ENCODE measurements around the gene COMMD1. TPM values are rescaled to one million over a fixed set of nuclear protein-coding genes. Genes with fewer than 3 reads are reported as not detected.

COMMD1 gene
- total RNA-seq, 1 donor from 2014 or later: 26.6 TPM

DNA sequence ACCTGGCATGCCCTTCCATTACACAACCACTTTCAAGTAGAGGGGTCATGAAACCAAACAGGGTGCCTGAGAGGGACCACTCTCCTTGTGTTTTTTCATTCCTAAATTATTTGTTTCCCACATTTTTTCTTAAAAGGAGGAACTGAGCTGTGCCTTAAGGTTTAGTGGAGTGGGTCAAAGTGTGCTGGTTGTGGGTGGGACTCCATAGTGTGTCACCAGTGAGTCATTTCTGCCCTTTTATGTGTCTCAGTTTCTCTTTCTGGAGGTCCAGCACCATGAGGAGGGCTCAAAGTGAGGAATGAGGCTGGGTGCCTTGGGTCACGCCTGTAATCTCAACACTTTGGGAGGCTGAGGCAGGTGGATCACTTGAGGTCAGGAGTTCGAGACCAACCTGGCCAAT lies 37.8 kb downstream of the COMMD1 start:
- ATAC-seq: peak in 1 of 2 donors; percentile 38
- DNase-seq: no peak

DNA sequence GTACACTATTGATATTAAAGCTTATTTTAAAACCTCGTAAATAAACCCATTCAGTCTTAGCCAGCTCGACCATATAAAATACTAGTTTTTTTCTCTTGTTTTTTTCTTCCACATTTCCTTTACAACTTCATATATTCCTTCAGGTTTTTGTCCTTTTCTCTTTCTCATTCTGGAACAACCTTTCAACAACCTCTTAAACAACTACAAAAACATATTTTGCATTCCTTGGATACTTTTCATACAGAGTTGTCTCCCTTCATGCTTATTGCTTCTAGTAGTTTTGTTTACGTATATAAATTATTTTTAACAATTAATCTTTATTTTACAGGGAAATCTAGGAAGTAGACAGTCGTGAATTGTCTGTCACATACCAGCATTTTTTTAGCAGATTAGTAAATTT lies 41.2 kb downstream of the COMMD1 start:
- Histone ChIP-seq H3K27me3 (ENCODE audit: low read depth) (no peaks in the 10 kb centered on the region), H3K9me3 (no peaks in the 10 kb centered on the region), H3K4me3 (no peak overlapping the region), H3K36me3 (no peaks in the 10 kb centered on the region), H3K27ac (no peak overlapping the region), H3K4me1 (no peaks in the 10 kb centered on the region)
- TF ChIP-seq, protein P1, sequence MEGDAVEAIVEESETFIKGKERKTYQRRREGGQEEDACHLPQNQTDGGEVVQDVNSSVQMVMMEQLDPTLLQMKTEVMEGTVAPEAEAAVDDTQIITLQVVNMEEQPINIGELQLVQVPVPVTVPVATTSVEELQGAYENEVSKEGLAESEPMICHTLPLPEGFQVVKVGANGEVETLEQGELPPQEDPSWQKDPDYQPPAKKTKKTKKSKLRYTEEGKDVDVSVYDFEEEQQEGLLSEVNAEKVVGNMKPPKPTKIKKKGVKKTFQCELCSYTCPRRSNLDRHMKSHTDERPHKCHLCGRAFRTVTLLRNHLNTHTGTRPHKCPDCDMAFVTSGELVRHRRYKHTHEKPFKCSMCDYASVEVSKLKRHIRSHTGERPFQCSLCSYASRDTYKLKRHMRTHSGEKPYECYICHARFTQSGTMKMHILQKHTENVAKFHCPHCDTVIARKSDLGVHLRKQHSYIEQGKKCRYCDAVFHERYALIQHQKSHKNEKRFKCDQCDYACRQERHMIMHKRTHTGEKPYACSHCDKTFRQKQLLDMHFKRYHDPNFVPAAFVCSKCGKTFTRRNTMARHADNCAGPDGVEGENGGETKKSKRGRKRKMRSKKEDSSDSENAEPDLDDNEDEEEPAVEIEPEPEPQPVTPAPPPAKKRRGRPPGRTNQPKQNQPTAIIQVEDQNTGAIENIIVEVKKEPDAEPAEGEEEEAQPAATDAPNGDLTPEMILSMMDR (IDR thresholded peaks at IDR 0.05): no peak
- intact Hi-C loops (cut with DNase I): no loop called here
- DNase-seq (no peak), ATAC-seq (peak in 1 of 2 donors; percentile 47)

More for the DNA sequence above, 37.8 kb downstream of the COMMD1 start:
- H3K9me3 ChIP-seq: no peaks in the 10 kb centered on the region
- H3K27me3 ChIP-seq (ENCODE audit: low read depth): no peaks in the 10 kb centered on the region
- intact Hi-C loops (cut with DNase I): no loop called here
- TF ChIP-seq, protein P1 (IDR thresholded peaks at IDR 0.05): no peak
- H3K36me3 ChIP-seq: no peaks in the 10 kb centered on the region
- no peak overlapping the region for H3K27ac ChIP-seq
- no peaks in the 10 kb centered on the region for H3K4me1 ChIP-seq
- no peak overlapping the region for H3K4me3 ChIP-seq

DNA sequence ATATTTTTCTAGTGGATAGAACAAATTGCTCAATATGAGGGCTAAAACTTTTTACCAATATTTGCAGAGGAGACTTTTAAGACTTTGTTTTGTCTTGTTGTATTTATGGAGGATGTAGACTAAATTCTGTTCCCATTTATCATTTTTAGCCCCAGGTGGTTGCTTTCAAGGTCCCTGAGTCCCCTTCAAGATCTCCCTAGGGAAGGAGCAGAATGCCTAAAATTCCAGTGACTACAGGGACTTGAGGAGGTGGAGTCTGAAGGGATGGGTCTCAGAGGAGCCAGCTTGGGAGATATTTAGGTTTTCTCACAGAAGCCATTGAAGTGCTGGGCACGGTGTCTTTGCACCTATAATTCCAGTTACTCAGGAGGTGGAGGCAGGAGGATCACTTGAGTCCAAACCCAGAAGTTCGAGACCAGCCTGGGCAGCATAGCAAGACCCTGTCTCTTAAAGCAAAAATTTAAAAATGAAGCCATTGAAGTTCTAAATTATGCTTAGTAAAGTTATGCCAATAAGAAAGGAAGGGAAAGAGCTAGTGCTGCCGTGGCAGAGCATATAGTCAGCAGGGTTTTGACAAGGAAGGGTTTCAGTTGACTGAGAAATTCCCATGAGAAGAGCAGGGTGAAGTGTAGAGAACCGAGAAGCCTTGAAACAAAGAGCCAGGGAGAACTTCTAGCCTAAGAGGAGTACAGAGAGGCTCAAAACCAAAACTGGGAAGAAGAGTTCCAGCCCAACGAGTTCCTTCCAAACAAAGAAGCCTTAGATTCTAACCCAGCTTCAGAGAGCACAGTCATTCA lies 43.4 kb downstream of the COMMD1 start:
- Histone ChIP-seq H3K4me1 (no peaks in the 10 kb centered on the region), H3K4me3 (no peak overlapping the region), H3K36me3 (no peaks in the 10 kb centered on the region), H3K27ac (no peak overlapping the region), H3K9me3 (no peaks in the 10 kb centered on the region), H3K27me3 (ENCODE audit: low read depth) (no peaks in the 10 kb centered on the region)
- TF ChIP-seq, protein P1 (IDR thresholded peaks at IDR 0.05): no peak
- ATAC-seq: no peak
- DNase-seq: no peak
- intact Hi-C loops (cut with DNase I): no loop called here

DNA sequence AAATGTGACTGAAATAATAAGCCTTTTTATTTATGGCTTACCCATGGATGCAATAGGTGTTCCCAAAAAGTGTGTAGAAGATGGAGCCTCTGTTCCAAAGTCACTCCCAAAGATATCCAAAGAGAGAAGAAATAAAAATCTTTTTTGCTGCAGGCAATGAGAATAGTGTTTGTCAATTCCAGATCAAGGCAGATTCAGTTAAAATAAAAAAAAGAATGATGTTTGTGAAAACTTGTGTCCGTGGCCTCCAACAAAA lies 43.9 kb downstream of the COMMD1 start:
- H3K4me1 ChIP-seq: no peaks in the 10 kb centered on the region
- H3K4me3 ChIP-seq: no peak overlapping the region
- no peaks in the 10 kb centered on the region for H3K9me3 ChIP-seq
- DNase-seq: no peak
- no peaks in the 10 kb centered on the region for H3K36me3 ChIP-seq
- ATAC-seq: no peak
- intact Hi-C loops (cut with DNase I): no loop called here
- TF ChIP-seq, protein P1 (IDR thresholded peaks at IDR 0.05): no peak
- no peaks in the 10 kb centered on the region for H3K27me3 ChIP-seq (ENCODE audit: low read depth)
- no peak overlapping the region for H3K27ac ChIP-seq

DNA sequence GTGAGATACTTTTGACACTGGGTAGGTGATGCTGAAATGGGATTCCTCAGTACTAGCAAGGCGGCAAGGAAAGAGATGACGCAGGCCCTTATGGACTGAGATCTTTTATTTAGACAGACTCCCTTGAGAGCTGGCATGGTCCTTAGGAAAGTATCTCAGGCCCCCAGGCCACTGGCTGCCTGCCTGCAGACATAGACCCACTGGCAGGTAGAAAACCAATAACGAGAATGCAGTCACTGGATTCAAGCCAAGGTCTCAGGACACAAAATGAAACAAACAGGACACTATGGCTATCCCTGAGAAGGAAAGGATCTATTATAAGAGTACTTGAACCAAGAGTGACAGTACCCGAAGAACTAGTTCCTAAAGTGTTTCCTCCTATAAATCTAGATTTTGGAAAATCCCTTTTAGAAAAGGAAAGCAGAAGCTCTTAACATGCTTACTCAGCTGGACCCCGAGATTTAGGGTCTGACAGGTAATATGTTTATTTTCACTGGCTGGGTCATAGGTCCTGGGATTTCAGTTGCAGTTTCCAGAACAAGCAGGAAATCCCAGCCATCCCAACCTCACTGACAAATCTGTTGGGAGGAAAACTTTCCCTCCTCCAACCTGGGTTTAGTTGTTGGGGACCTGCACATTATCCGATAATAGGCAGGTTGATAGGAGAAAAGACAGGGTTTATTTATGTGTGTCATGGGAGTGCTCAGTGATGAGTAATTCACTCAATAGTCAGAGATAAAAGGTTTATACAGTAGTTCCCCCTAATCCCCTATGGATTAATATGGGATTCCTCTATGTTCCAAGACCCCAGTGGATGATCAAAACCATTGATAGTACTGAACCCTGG lies 44.5 kb downstream of the COMMD1 start:
- no peak for DNase-seq
- TF ChIP-seq, protein P1 (IDR thresholded peaks at IDR 0.05): no peak
- Histone ChIP-seq H3K27ac (no peak overlapping the region), H3K36me3 (no peaks in the 10 kb centered on the region), H3K27me3 (ENCODE audit: low read depth) (no peaks in the 10 kb centered on the region), H3K4me3 (no peak overlapping the region), H3K9me3 (no peaks in the 10 kb centered on the region), H3K4me1 (no peaks in the 10 kb centered on the region)
- intact Hi-C loops (cut with DNase I): no loop called here
- peak; percentile 49 to 62 for ATAC-seq
